ENCODE data around the gene ZNF652. TPM values are rescaled to one million over a fixed set of nuclear protein-coding genes. Genes with fewer than 3 reads are reported as not detected.

Gene ZNF652
- total and polyA plus RNA-seq, 4 donors = 6.8 to 48.9 (median 37.8) TPM

GRCh38 chr17:49337884-49338283 lies 24.2 kb downstream of the ZNF652 start:
- 82 to 88% methylated on average over 8 of the region's 8 CpGs for WGBS, 2 donors
- no peak overlapping the region for H3K9ac ChIP-seq (ENCODE audit: insufficient read depth in 1 of 2, low read length in 2 of 2)
- H3K4me1 ChIP-seq (ENCODE audit: control insufficient read depth in 5 of 5, insufficient read depth in 5 of 5, low read length in 5 of 5) = peaks cover 0 to 11% (median 4%) of the 10 kb centered on the region in 5 donors
- DNase-seq (no peak), ATAC-seq (ENCODE audit: insufficient read depth, low FRiP score) (no peak)
- no peak overlapping the region for H3K4me3 ChIP-seq
- no peaks in the 10 kb centered on the region for H3K27me3 ChIP-seq (ENCODE audit: control insufficient read depth in 3 of 3, insufficient read depth in 3 of 3, low read length in 2 of 3)
- TF ChIP-seq CTCF (IDR thresholded peaks at IDR 0.05; ENCODE audit: control extremely low read depth, extremely low read depth) = no peak
- no peaks in the 10 kb centered on the region for H3K36me3 ChIP-seq (ENCODE audit: control insufficient read depth in 4 of 4, insufficient read depth in 4 of 4, low read length in 4 of 4)
- H3K9me3 ChIP-seq (ENCODE audit: control insufficient read depth in 4 of 4, insufficient read depth in 3 of 4, low read length in 3 of 4) = no peaks in the 10 kb centered on the region
- H3K27ac ChIP-seq (ENCODE audit: low read depth in 1 of 2, low read length in 1 of 2) = no peak overlapping the region

DNA sequence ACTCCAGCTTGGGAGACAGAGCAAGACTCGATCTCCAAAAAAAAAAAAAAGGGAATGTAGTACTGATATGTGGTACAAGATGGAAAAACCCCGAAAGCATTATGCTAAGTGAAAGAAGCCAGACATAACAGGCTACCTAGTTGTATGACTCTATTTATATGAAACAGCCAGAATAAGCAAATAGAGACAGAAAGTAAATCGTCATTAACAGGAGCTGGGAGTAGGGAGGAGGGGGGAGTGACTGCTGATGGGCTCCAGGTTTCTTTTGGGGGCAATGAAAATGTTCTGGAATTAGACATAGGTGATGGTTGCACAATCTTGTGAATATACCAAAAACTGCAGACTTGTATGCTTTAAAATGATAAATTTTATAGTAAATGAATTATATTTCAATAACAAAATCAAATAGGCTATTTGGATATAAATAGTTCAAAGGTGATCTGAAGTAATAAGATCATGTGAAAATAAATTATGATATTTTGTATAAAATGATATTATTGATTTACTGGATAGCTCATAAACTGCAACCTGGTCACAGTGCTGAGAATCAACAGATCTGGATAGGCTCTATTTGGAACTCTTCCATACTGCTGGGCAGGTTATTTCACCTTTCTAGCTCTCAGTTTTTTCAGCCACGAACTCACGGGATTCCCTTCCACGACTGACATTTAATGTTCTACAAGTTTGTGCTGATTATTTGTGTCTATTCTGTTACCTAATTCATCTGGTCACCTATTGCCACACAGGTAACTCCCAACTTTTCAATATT lies 27.1 kb downstream of the ZNF652 start:
- Histone ChIP-seq H3K27me3 (ENCODE audit: control insufficient read depth in 3 of 3, insufficient read depth in 3 of 3, low read length in 2 of 3) (no peaks in the 10 kb centered on the region), H3K4me3 (no peak overlapping the region), H3K36me3 (ENCODE audit: control insufficient read depth in 4 of 4, insufficient read depth in 4 of 4, low read length in 4 of 4) (no peaks in the 10 kb centered on the region), H3K27ac (ENCODE audit: low read depth in 1 of 2, low read length in 1 of 2) (no peak overlapping the region), H3K9me3 (ENCODE audit: control insufficient read depth in 4 of 4, insufficient read depth in 3 of 4, low read length in 3 of 4) (no peaks in the 10 kb centered on the region), H3K4me1 (ENCODE audit: control insufficient read depth in 5 of 5, insufficient read depth in 5 of 5, low read length in 5 of 5) (peaks cover 0 to 11% (median 4%) of the 10 kb centered on the region in 5 donors), H3K9ac (ENCODE audit: insufficient read depth in 1 of 2, low read length in 2 of 2) (no peak overlapping the region)
- WGBS, 2 donors = 66 to 78% methylated on average over 6 of the region's 6 CpGs
- no peak for TF ChIP-seq CTCF (IDR thresholded peaks at IDR 0.05; ENCODE audit: control extremely low read depth, extremely low read depth)
- ATAC-seq (ENCODE audit: insufficient read depth, low FRiP score) (no peak), DNase-seq (no peak)

DNA sequence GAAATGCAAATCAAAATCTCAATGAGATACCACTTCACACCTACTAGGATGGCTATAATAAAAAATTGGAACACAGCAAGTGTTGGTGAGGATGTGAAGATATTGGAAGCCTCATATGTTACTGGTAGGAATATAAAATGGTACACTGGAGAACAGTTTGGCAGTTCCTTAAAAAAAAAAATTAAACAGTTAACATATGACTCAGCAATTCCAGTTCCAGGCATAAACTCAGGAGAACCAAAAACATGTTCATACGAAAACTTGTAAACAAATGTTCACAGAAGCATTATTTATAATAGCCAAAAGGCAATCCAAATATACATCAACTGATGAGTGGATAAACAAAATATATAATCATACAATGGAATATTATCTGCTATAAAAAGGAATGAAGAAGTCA lies 28.2 kb downstream of the ZNF652 start:
- 8 to 31% methylated on average over 1 of the region's 1 CpG for WGBS, 2 donors
- no peaks in the 10 kb centered on the region for H3K9me3 ChIP-seq (ENCODE audit: control insufficient read depth in 4 of 4, insufficient read depth in 3 of 4, low read length in 3 of 4)
- DNase-seq (no peak), ATAC-seq (ENCODE audit: insufficient read depth, low FRiP score) (no peak)
- H3K36me3 ChIP-seq (ENCODE audit: control insufficient read depth in 4 of 4, insufficient read depth in 4 of 4, low read length in 4 of 4) = no peaks in the 10 kb centered on the region
- H3K4me3 ChIP-seq = no peak overlapping the region
- peaks cover 0 to 4% (median 3%) of the 10 kb centered on the region in 5 donors for H3K4me1 ChIP-seq (ENCODE audit: control insufficient read depth in 5 of 5, insufficient read depth in 5 of 5, low read length in 5 of 5)
- no peak overlapping the region for H3K27ac ChIP-seq (ENCODE audit: low read depth in 1 of 2, low read length in 1 of 2)
- no peaks in the 10 kb centered on the region for H3K27me3 ChIP-seq (ENCODE audit: control insufficient read depth in 3 of 3, insufficient read depth in 3 of 3, low read length in 2 of 3)
- H3K9ac ChIP-seq (ENCODE audit: insufficient read depth in 1 of 2, low read length in 2 of 2) = no peak overlapping the region
- TF ChIP-seq CTCF (IDR thresholded peaks at IDR 0.05; ENCODE audit: control extremely low read depth, extremely low read depth) = no peak
